ENCODE results near the gene HTR1D.

DNA sequence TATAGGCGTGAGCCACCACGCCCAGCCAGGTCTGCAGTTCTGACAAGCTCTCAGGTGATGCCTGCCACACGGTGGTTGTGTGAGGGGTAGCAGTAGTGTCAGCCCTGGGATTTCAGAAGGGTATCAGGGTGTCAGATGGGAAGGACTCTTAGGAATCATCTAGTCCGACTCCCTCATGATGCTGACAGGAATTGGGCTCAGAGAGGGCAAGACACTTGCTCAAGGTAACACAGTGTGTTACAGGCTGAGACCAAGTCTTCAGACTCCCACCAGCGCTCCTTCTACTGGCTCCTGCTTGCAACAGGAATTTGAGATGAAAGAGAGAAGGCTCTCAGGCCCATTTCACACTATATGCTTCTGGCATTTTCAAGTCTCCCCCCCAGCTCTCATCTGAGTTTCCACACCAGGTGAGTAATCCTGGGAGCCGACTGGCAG is 6.9 kb downstream of the HTR1D start:
- TF ChIP-seq, protein P1, sequence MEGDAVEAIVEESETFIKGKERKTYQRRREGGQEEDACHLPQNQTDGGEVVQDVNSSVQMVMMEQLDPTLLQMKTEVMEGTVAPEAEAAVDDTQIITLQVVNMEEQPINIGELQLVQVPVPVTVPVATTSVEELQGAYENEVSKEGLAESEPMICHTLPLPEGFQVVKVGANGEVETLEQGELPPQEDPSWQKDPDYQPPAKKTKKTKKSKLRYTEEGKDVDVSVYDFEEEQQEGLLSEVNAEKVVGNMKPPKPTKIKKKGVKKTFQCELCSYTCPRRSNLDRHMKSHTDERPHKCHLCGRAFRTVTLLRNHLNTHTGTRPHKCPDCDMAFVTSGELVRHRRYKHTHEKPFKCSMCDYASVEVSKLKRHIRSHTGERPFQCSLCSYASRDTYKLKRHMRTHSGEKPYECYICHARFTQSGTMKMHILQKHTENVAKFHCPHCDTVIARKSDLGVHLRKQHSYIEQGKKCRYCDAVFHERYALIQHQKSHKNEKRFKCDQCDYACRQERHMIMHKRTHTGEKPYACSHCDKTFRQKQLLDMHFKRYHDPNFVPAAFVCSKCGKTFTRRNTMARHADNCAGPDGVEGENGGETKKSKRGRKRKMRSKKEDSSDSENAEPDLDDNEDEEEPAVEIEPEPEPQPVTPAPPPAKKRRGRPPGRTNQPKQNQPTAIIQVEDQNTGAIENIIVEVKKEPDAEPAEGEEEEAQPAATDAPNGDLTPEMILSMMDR (IDR thresholded peaks at IDR 0.05; ENCODE audit: low read depth, low read length, missing input control) = no peak
- TF ChIP-seq YY1 (IDR thresholded peaks at IDR 0.05) = no peak
- no peak for TF ChIP-seq RXRA (IDR thresholded peaks at IDR 0.05)
- no peak for TF ChIP-seq JUND (IDR thresholded peaks at IDR 0.05)
- no peak for TF ChIP-seq GABPA (IDR thresholded peaks at IDR 0.05 in 1 of 2, conservative IDR thresholded peaks at IDR 0.05 in 1 of 2)
